Measurements from ENCODE around the gene SLC38A9.

GRCh38 chr5:55576661-55577060, 135.5 kb downstream of the SLC38A9 start:
- TF ChIP-seq CTCF (conservative IDR thresholded peaks at IDR 0.05 in 1 of 2, IDR thresholded peaks at IDR 0.05 in 1 of 2; ENCODE audit: low read depth in 1 of 2, low read length in 2 of 2) (no peak), EZH2 (IDR thresholded peaks at IDR 0.05; ENCODE audit: low read length, missing control alignments) (no peak)
